GM18951 (cell line): ENCODE data around the gene SPTLC3.

Source experiments
- POLR2A ChIP-seq: IDR thresholded peaks from 4 replicates; pipeline ENCODE4 v1.6.1; 2011; ENCODE audit warnings: mild to moderate bottlenecking; ENCODE audit not compliant: insufficient read length, insufficient read depth; ENCODE audit errors: extremely low read depth
- in situ Hi-C: fragments of 300-500 bp; cut with MboI; formaldehyde crosslinking; loops from one replicate; pipeline ENCODE4 v1.12.0; 2022; ENCODE audit warnings: low sequenced_read_pairs, mixed read lengths, inconsistent platforms; ENCODE audit not compliant: unreplicated experiment

Gene SPTLC3

GRCh38 chr20:13008761-13009681 is at the start of gene SPTLC3:
TSS of gene SPTLC3 (plus strand) at chr20:13008972. CDS start at chr20:13009268, 296 bp downstream.
- in situ Hi-C loops, result no loop called here

GRCh38 chr20:12961725-12962124 is 47.0 kb upstream of the SPTLC3 start:
- TF ChIP-seq POLR2A, result no peak
- in situ Hi-C loops, result no loop called here

More at GRCh38 chr20:13008761-13009681, at the start of gene SPTLC3:
- TF ChIP-seq POLR2A, result no peak

GRCh38 chr20:12962895-12963294 is 45.9 kb upstream of the SPTLC3 start:
- no peak for TF ChIP-seq POLR2A
- in situ Hi-C loops, result no loop called here

- no peak for TF ChIP-seq POLR2A
- in situ Hi-C loops, result no loop called here
These were observed 45.4 kb upstream of the SPTLC3 start for GRCh38 chr20:12963416-12963815.

GRCh38 chr20:12965212-12965869 is 43.4 kb upstream of the SPTLC3 start:
- in situ Hi-C loops, result no loop called here

GRCh38 chr20:12965870-12966251 is 42.9 kb upstream of the SPTLC3 start:
- in situ Hi-C loops, result no loop called here
- no peak for TF ChIP-seq POLR2A

More at GRCh38 chr20:12965212-12965869, 43.4 kb upstream of the SPTLC3 start:
- no peak for TF ChIP-seq POLR2A

- in situ Hi-C loops, result no loop called here
- no peak for TF ChIP-seq POLR2A
These were observed 42.2 kb upstream of the SPTLC3 start for GRCh38 chr20:12966468-12967085.

GRCh38 chr20:12967932-12968331 is 40.8 kb upstream of the SPTLC3 start:
- TF ChIP-seq POLR2A, result no peak
- in situ Hi-C loops, result no loop called here

- in situ Hi-C loops, result no loop called here
- no peak for TF ChIP-seq POLR2A
These were observed 40.3 kb upstream of the SPTLC3 start for GRCh38 chr20:12968472-12968871.

- in situ Hi-C loops, result no loop called here
- no peak for TF ChIP-seq POLR2A
These were observed 39.6 kb upstream of the SPTLC3 start for GRCh38 chr20:12969071-12969669.

- TF ChIP-seq POLR2A, result no peak
- in situ Hi-C loops, result no loop called here
These were observed 38.4 kb upstream of the SPTLC3 start for GRCh38 chr20:12970372-12970821.

GRCh38 chr20:12975833-12976608 is 32.8 kb upstream of the SPTLC3 start:
- in situ Hi-C loops, result no loop called here
- TF ChIP-seq POLR2A, result no peak
